HepG2 (cell line): ENCODE results near the gene CYP19A1. TPM values are rescaled to one million over a fixed set of nuclear protein-coding genes. Genes with fewer than 3 reads are reported as not detected.

Experiments used
- MTF2 ChIP-seq: sonication (generic); formaldehyde crosslinking; IDR thresholded peaks from 2 replicates; pipeline ENCODE4 v1.5.0; 2020; ENCODE audit warnings: missing genetic modification reagents, borderline replicate concordance
- SP5 ChIP-seq: IDR thresholded peaks from 2 replicates; pipeline ENCODE4 v1.6.1; 2016; ENCODE audit warnings: low read depth, borderline replicate concordance
- TBX3 ChIP-seq: fragments of 450-650 bp; IDR thresholded peaks from 2 replicates; pipeline ENCODE4 v1.6.1; 2017; ENCODE audit warnings: antibody characterized with exemption, mild to moderate bottlenecking, inconsistent platforms, borderline replicate concordance
- TGIF2 ChIP-seq: IDR thresholded peaks from 2 replicates; pipeline ENCODE4 v1.6.1; 2016; ENCODE audit warnings: control low read depth, missing compliant biosample characterization
- ZNF468 ChIP-seq: sonication (generic); formaldehyde crosslinking; IDR thresholded peaks from 2 replicates; pipeline ENCODE4 v1.8.0; 2022; ENCODE audit warnings: mild to moderate bottlenecking, moderate library complexity, missing genetic modification reagents
- ZNF547 ChIP-seq: sonication (generic); formaldehyde crosslinking; IDR thresholded peaks from 2 replicates; pipeline ENCODE4 v1.5.1; 2020; ENCODE audit warnings: mild to moderate bottlenecking, missing genetic modification reagents
- ZNF781 ChIP-seq: sonication (generic); formaldehyde crosslinking; IDR thresholded peaks from 2 replicates; pipeline ENCODE4 v1.5.1; 2020; ENCODE audit warnings: borderline replicate concordance, mild to moderate bottlenecking, missing genetic modification reagents; ENCODE audit errors: not compliant biosample characterization
- polyA plus RNA-seq, 8 experiments: library from polyadenylated mRNA; depleted of rRNA in 3 of 8; stranded (reverse) in 7 of 8; unstranded in 1 of 8; fragments of >200 nt; fragmentation: Illumina TruSeq in 4 of 8; extraction: Trizol in 4 of 8; gene quantifications; 2 replicates each; pipeline versions ENCODE4 v1.2.1 to v1.2.3, GENCODE V29; 2011 to 2016; ENCODE audit warnings: low read depth in 4 of 8, missing spikeins in 1 of 8, mixed read lengths in 1 of 8; ENCODE audit not compliant: insufficient read depth in 1 of 8
- total RNA-seq, 5 experiments: library from RNA; depleted of rRNA; stranded (reverse); fragments of >200 nt; fragmentation: Illumina TruSeq; extraction: Trizol; gene quantifications; 2 replicates each; pipeline ENCODE4 v1.2.3, GENCODE V29; 2016; ENCODE audit warnings: low read depth in 1 of 5
- TF ChIP-seq, protein P1 (sequence below): sonication (generic); formaldehyde crosslinking; IDR thresholded peaks from 2 replicates; pipeline ENCODE4 v1.8.0; 2022; ENCODE audit warnings: mild to moderate bottlenecking, missing genetic modification reagents, borderline replicate concordance
- TF ChIP-seq, protein P2 (sequence below): sonication (generic); formaldehyde crosslinking; IDR thresholded peaks from 2 replicates; pipeline ENCODE4 v1.4.0; 2020; ENCODE audit warnings: missing genetic modification reagents, borderline replicate concordance
- TF ChIP-seq, protein P3 (sequence below): sonication (generic); formaldehyde crosslinking; IDR thresholded peaks from 2 replicates; pipeline ENCODE4 v1.4.0; 2020; ENCODE audit warnings: mild to moderate bottlenecking, missing genetic modification reagents

The CYP19A1 gene
- total and polyA plus RNA-seq, 2 of the 13 experiments (the other 11 are each of a cell fraction or from before 2014, with no cell fraction given) = 10.9 to 23.0 TPM

DNA sequence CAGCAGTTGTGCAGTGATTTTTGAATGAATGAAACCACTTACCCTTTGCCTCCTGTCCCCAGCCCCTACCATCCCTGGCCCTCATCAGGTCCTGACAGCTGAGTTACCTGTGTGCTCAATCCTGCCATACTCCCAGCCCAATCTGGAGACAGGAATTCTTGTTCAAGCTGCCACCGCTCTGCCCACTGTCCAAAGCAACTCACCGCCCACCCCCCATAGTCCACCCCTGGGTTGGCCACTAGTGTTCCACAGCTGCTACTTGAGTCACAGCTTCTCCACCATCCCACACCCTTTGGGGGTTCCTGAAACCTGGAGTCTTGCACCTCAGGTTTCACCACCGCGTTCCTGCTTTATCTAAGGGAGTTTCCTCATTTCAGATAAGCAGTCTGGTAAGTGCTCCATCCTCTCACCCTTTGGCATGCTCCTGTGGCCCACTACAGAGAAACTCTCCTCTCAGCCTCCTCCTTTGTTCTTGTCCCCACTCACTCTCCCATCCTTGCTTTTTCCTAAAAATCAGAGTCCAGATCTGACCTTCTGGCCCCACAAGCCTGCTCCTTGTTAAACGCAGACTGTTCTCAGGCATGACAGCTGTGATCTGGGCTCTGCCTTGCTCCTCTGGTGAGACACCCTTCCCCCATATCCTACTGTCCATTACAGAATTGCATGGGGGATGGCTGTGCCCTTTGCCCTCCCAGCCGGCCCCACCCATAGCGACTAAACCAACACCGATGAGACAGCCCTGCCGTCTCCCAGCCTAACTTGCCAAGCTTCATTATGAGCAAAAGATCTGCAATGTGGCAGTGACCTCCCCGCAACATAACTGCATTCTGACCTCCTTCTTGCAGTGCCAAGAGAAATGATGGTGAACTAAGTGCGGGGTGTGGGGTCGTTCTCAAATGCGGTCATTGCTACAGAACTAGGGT lies 50.0 kb downstream of the CYP19A1 start (continued):
- TF ChIP-seq TBX3 = no peak
- no peak for TF ChIP-seq ZNF468
- TF ChIP-seq SP5 (CRISPR knock-in tag) = peak; percentile 69; the same call in 1 of the 2 replicates
- TF ChIP-seq, protein P1, sequence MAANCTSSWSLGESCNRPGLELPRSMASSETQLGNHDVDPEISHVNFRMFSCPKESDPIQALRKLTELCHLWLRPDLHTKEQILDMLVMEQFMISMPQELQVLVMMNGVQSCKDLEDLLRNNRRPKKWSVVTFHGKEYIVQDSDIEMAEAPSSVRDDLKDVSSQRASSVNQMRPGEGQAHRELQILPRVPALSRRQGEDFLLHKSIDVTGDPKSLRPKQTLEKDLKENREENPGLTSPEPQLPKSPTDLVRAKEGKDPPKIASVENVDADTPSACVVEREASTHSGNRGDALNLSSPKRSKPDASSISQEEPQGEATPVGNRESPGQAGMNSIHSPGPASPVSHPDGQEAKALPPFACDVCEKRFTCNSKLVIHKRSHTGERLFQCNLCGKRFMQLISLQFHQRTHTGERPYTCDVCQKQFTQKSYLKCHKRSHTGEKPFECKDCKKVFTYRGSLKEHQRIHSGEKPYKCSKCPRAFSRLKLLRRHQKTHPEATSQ = no peak
- TF ChIP-seq TGIF2 (CRISPR knock-in tag) = no peak
- TF ChIP-seq ZNF781 (CRISPR knock-in tag) = no peak
- no peak for TF ChIP-seq MTF2
- no peak for TF ChIP-seq ZNF547 (CRISPR knock-in tag)
- TF ChIP-seq, protein P2, sequence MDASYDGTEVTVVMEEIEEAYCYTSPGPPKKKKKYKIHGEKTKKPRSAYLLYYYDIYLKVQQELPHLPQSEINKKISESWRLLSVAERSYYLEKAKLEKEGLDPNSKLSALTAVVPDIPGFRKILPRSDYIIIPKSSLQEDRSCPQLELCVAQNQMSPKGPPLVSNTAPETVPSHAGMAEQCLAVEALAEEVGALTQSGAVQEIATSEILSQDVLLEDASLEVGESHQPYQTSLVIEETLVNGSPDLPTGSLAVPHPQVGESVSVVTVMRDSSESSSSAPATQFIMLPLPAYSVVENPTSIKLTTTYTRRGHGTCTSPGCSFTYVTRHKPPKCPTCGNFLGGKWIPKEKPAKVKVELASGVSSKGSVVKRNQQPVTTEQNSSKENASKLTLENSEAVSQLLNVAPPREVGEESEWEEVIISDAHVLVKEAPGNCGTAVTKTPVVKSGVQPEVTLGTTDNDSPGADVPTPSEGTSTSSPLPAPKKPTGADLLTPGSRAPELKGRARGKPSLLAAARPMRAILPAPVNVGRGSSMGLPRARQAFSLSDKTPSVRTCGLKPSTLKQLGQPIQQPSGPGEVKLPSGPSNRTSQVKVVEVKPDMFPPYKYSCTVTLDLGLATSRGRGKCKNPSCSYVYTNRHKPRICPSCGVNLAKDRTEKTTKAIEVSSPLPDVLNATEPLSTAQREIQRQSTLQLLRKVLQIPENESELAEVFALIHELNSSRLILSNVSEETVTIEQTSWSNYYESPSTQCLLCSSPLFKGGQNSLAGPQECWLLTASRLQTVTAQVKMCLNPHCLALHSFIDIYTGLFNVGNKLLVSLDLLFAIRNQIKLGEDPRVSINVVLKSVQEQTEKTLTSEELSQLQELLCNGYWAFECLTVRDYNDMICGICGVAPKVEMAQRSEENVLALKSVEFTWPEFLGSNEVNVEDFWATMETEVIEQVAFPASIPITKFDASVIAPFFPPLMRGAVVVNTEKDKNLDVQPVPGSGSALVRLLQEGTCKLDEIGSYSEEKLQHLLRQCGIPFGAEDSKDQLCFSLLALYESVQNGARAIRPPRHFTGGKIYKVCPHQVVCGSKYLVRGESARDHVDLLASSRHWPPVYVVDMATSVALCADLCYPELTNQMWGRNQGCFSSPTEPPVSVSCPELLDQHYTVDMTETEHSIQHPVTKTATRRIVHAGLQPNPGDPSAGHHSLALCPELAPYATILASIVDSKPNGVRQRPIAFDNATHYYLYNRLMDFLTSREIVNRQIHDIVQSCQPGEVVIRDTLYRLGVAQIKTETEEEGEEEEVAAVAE (CRISPR knock-in tag) = no peak
- TF ChIP-seq, protein P3, sequence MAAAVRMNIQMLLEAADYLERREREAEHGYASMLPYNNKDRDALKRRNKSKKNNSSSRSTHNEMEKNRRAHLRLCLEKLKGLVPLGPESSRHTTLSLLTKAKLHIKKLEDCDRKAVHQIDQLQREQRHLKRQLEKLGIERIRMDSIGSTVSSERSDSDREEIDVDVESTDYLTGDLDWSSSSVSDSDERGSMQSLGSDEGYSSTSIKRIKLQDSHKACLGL (CRISPR knock-in tag) = no peak
